ENCODE measurements around the gene NAP1L4. TPM values are rescaled to one million over a fixed set of nuclear protein-coding genes. Genes with fewer than 3 reads are reported as not detected.

The NAP1L4 gene
- total and polyA plus RNA-seq, 3 experiments from 2014 or later = 163 to 280 (median 273) TPM

GRCh38 chr11:3030289-3031070 lies 38.4 kb upstream of the NAP1L4 start:
- Mint-ChIP-seq H3K4me3 (no peak overlapping the region), H3K4me1 (peaks cover 4 to 19% (median 6%) of the 10 kb centered on the region in 3 donors), H3K27ac (peak overlapping the region in 3 of 8 donors; percentile 17 to 66 (median 63)), H3K9me3 (no peaks in the 10 kb centered on the region), H3K36me3 (peaks cover 9 to 84% (median 33%) of the 10 kb centered on the region in 3 donors), H3K27me3 (no peaks in the 10 kb centered on the region)
- ChIA-PET CTCF (no interaction called here), POLR2A (no interaction called here)
- Histone ChIP-seq H3K27me3 (ENCODE audit: insufficient read depth, low read length, poor library complexity, severe bottlenecking) (no peaks in the 10 kb centered on the region), H3K36me3 (ENCODE audit: insufficient read depth, low read length) (peaks cover 52% of the 10 kb centered on the region), H3K9me3 (ENCODE audit: low read length) (no peaks in the 10 kb centered on the region), H3K4me3 (ENCODE audit: low read length) (no peak overlapping the region), H3K4me1 (ENCODE audit: insufficient read depth, low read length) (no peaks in the 10 kb centered on the region), H3K27ac (ENCODE audit: low read depth, low read length) (no peak overlapping the region)
- DNase-seq = no peak

- no peak for DNase-seq
- Mint-ChIP-seq H3K27ac (peak overlapping the region in 1 of 8 donors; percentile 17), H3K9me3 (no peaks in the 10 kb centered on the region), H3K36me3 (peaks cover 9 to 82% (median 29%) of the 10 kb centered on the region in 3 donors), H3K4me3 (no peak overlapping the region), H3K27me3 (no peaks in the 10 kb centered on the region), H3K4me1 (peaks cover 4 to 14% (median 4%) of the 10 kb centered on the region in 3 donors)
- Histone ChIP-seq H3K36me3 (ENCODE audit: insufficient read depth, low read length) (peaks cover 46% of the 10 kb centered on the region), H3K9me3 (ENCODE audit: low read length) (no peaks in the 10 kb centered on the region), H3K4me1 (ENCODE audit: insufficient read depth, low read length) (no peaks in the 10 kb centered on the region), H3K27ac (ENCODE audit: low read depth, low read length) (no peak overlapping the region), H3K4me3 (ENCODE audit: low read length) (no peak overlapping the region), H3K27me3 (ENCODE audit: insufficient read depth, low read length, poor library complexity, severe bottlenecking) (no peaks in the 10 kb centered on the region)
- POLR2A ChIA-PET = no interaction called here
- CTCF ChIA-PET = no interaction called here
Measured at GRCh38 chr11:3028813-3029212, 36.7 kb upstream of the NAP1L4 start.

GRCh38 chr11:3026803-3027202 lies 34.7 kb upstream of the NAP1L4 start:
- peaks cover 5 to 78% (median 29%) of the 10 kb centered on the region in 3 donors for H3K36me3 Mint-ChIP-seq
- no peaks in the 10 kb centered on the region for H3K27me3 Mint-ChIP-seq
- DNase-seq = no peak
- H3K4me3 Mint-ChIP-seq = no peak overlapping the region
- CTCF ChIA-PET = interaction anchor here (0.8 kb wide), 1 partner anchor 97 kb away, joined by 3 read pairs; no protein-coding TSS in a partner anchor
- peaks cover 15% of the 10 kb centered on the region for H3K4me1 ChIP-seq (ENCODE audit: insufficient read depth, low read length)
- H3K9me3 ChIP-seq (ENCODE audit: low read length) = no peaks in the 10 kb centered on the region
- POLR2A ChIA-PET = no interaction called here
- H3K27ac Mint-ChIP-seq = peak overlapping the region in 2 of 8 donors; percentile 17 to 33
- peaks cover 11 to 30% (median 18%) of the 10 kb centered on the region in 3 donors for H3K4me1 Mint-ChIP-seq
- peaks cover 40% of the 10 kb centered on the region for H3K36me3 ChIP-seq (ENCODE audit: insufficient read depth, low read length)
- no peaks in the 10 kb centered on the region for H3K9me3 Mint-ChIP-seq
- no peaks in the 10 kb centered on the region for H3K27me3 ChIP-seq (ENCODE audit: insufficient read depth, low read length, poor library complexity, severe bottlenecking)
- H3K27ac ChIP-seq (ENCODE audit: low read depth, low read length) = no peak overlapping the region
- no peak overlapping the region for H3K4me3 ChIP-seq (ENCODE audit: low read length)

DNA sequence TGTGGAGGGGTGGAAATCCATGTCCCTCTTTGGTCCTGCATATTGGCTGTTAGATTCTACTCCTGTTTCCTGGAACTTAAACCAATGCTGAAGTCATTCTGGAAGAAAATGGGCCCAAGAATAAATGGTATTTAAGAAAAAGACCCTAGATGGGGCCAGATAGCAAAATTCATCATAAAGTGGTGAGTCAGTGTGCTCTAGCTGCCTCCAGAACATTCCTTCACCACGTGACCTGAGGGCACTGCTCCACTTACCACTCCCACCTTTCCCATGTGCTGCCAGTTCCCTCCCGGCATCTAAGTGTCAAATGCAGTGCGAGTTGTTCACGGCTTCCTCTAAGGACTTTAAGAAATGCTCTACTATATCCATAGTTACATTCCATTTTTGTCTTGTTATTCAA lies 30.9 kb upstream of the NAP1L4 start:
- H3K27me3 ChIP-seq (ENCODE audit: insufficient read depth, low read length, poor library complexity, severe bottlenecking) = no peaks in the 10 kb centered on the region
- DNase-seq = no peak
- Mint-ChIP-seq H3K27me3 (no peaks in the 10 kb centered on the region), H3K36me3 (peaks cover 0 to 69% (median 8%) of the 10 kb centered on the region in 3 donors), H3K27ac (peak overlapping the region in 6 of 8 donors; percentile 4 to 48 (median 18)), H3K9me3 (no peaks in the 10 kb centered on the region), H3K4me3 (peak overlapping the region in 1 of 7 donors; percentile 55), H3K4me1 (peaks cover 19 to 45% (median 37%) of the 10 kb centered on the region in 3 donors)
- POLR2A ChIA-PET = no interaction called here
- peaks cover 25% of the 10 kb centered on the region for H3K4me1 ChIP-seq (ENCODE audit: insufficient read depth, low read length)
- CTCF ChIA-PET = interaction anchor here (2.5 to 4.0 kb wide), 3 partner anchors 9 to 491 kb away, joined by 9 to 36 read pairs (median 18); no protein-coding TSS in a partner anchor
- H3K9me3 ChIP-seq (ENCODE audit: low read length) = no peaks in the 10 kb centered on the region
- no peak overlapping the region for H3K4me3 ChIP-seq (ENCODE audit: low read length)
- H3K36me3 ChIP-seq (ENCODE audit: insufficient read depth, low read length) = peaks cover 30% of the 10 kb centered on the region
- no peak overlapping the region for H3K27ac ChIP-seq (ENCODE audit: low read depth, low read length)

- CTCF ChIA-PET = interaction anchor here (2.5 to 4.0 kb wide), 3 partner anchors 8 to 490 kb away, joined by 9 to 36 read pairs (median 18); no protein-coding TSS in a partner anchor
Measured at GRCh38 chr11:3022300-3022967, 30.3 kb upstream of the NAP1L4 start.

DNA sequence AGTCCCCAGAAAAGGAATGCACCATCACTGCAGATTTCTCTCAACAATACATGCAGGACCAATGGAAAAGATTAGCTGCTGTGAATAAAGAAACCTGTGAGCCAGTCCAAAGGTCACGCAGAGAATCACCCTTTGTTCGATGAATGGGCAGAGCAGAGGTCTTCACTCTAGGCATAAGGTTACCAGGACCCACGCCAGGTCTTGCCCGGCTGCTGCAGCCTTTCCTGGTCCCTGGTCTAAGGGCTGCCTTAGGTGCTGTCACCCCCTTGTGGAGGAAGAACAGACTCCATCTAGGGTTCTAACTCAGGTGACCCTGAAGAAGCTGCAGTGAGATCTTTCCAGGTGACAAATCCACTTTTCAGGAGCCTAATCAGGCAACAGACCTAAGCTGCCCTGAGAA lies 29.0 kb upstream of the NAP1L4 start:
- no peak overlapping the region for H3K4me3 Mint-ChIP-seq
- peaks cover 28% of the 10 kb centered on the region for H3K36me3 ChIP-seq (ENCODE audit: insufficient read depth, low read length)

More at GRCh38 chr11:3022300-3022967, 30.3 kb upstream of the NAP1L4 start:
- H3K4me3 ChIP-seq (ENCODE audit: low read length) = no peak overlapping the region
- no peaks in the 10 kb centered on the region for H3K9me3 Mint-ChIP-seq
- H3K27ac ChIP-seq (ENCODE audit: low read depth, low read length) = no peak overlapping the region
- peak overlapping the region in 1 of 7 donors; percentile 55 for H3K4me3 Mint-ChIP-seq
- peaks cover 25% of the 10 kb centered on the region for H3K4me1 ChIP-seq (ENCODE audit: insufficient read depth, low read length)
- no peaks in the 10 kb centered on the region for H3K27me3 ChIP-seq (ENCODE audit: insufficient read depth, low read length, poor library complexity, severe bottlenecking)
- no peak for DNase-seq
- H3K36me3 ChIP-seq (ENCODE audit: insufficient read depth, low read length) = peaks cover 35% of the 10 kb centered on the region
- H3K27ac Mint-ChIP-seq = peak overlapping the region; percentile 6 to 77 (median 51)
- H3K4me1 Mint-ChIP-seq = peaks cover 19 to 50% (median 42%) of the 10 kb centered on the region in 3 donors
- H3K9me3 ChIP-seq (ENCODE audit: low read length) = no peaks in the 10 kb centered on the region
- peaks cover 0 to 70% (median 9%) of the 10 kb centered on the region in 3 donors for H3K36me3 Mint-ChIP-seq
- H3K27me3 Mint-ChIP-seq = no peaks in the 10 kb centered on the region
- POLR2A ChIA-PET = no interaction called here

GRCh38 chr11:3020011-3020410 lies 27.9 kb upstream of the NAP1L4 start:
- Mint-ChIP-seq H3K27ac (peak overlapping the region in 5 of 8 donors; percentile 16 to 63 (median 39)), H3K9me3 (no peaks in the 10 kb centered on the region), H3K4me3 (no peak overlapping the region), H3K36me3 (peaks cover 0 to 68% (median 5%) of the 10 kb centered on the region in 3 donors), H3K4me1 (peaks cover 27 to 70% (median 56%) of the 10 kb centered on the region in 3 donors), H3K27me3 (no peaks in the 10 kb centered on the region)
- Histone ChIP-seq H3K9me3 (ENCODE audit: low read length) (no peaks in the 10 kb centered on the region), H3K27ac (ENCODE audit: low read depth, low read length) (no peak overlapping the region), H3K4me1 (ENCODE audit: insufficient read depth, low read length) (peaks cover 46% of the 10 kb centered on the region), H3K4me3 (ENCODE audit: low read length) (no peak overlapping the region), H3K36me3 (ENCODE audit: insufficient read depth, low read length) (peaks cover 27% of the 10 kb centered on the region), H3K27me3 (ENCODE audit: insufficient read depth, low read length, poor library complexity, severe bottlenecking) (no peaks in the 10 kb centered on the region)
- no peak for DNase-seq
- ChIA-PET CTCF (interaction anchor here (1.2 to 4.0 kb wide), 7 partner anchors 13 to 488 kb away, joined by 3 to 36 read pairs (median 5); no protein-coding TSS in a partner anchor), POLR2A (no interaction called here)

More for the DNA sequence above, 29.0 kb upstream of the NAP1L4 start:
- Mint-ChIP-seq H3K4me1 (peaks cover 19 to 60% (median 47%) of the 10 kb centered on the region in 3 donors), H3K36me3 (peaks cover 0 to 67% (median 9%) of the 10 kb centered on the region in 3 donors), H3K27ac (peak overlapping the region in 1 of 8 donors; percentile 74), H3K27me3 (no peaks in the 10 kb centered on the region), H3K9me3 (no peaks in the 10 kb centered on the region)
- ChIA-PET POLR2A (no interaction called here), CTCF (interaction anchor here (0.6 to 4.0 kb wide), 17 partner anchors 8 to 489 kb away, joined by 3 to 36 read pairs (median 4); no protein-coding TSS in a partner anchor)
- peaks cover 35% of the 10 kb centered on the region for H3K4me1 ChIP-seq (ENCODE audit: insufficient read depth, low read length)
- H3K9me3 ChIP-seq (ENCODE audit: low read length) = no peaks in the 10 kb centered on the region
- H3K27ac ChIP-seq (ENCODE audit: low read depth, low read length) = no peak overlapping the region
- peak in 3 of 5 donors; percentile 39 to 66 (median 64) for DNase-seq
- no peaks in the 10 kb centered on the region for H3K27me3 ChIP-seq (ENCODE audit: insufficient read depth, low read length, poor library complexity, severe bottlenecking)
- H3K4me3 ChIP-seq (ENCODE audit: low read length) = no peak overlapping the region

Measured in CD8-positive, alpha-beta memory T cell (primary cell).